ENCODE measurements around the gene DNAH12. TPM values are rescaled to one million over a fixed set of nuclear protein-coding genes. Genes with fewer than 3 reads are reported as not detected.

The DNAH12 gene
- total RNA-seq: under 0.01 and 0.28 TPM in 2 replicates

GRCh38 chr3:57544181-57545125, at the start of gene DNAH12:
TSS of gene DNAH12 (minus strand) at chr3:57544344. CDS start at chr3:57542870, 1,474 bp downstream.

GRCh38 chr3:57555738-57556458, 11.8 kb upstream of the DNAH12 start, which contains the start of gene PDE12:
TSS of gene PDE12 (plus strand) at chr3:57556274. CDS start at chr3:57556380, 106 bp downstream.

GRCh38 chr3:57292159-57292896, 251.8 kb downstream of the DNAH12 start, which contains the start of gene ASB14:
TSS of gene ASB14 (minus strand) at chr3:57292685. CDS start at chr3:57292033, 652 bp downstream.

Other genes with a start within 250 kb of the DNAH12 start
- 13.0 and 25.3 TPM in 2 replicates for gene PDE12, start 11.9 kb upstream of the DNAH12 start, total RNA-seq
- gene ARF4, start 53.0 kb upstream of the DNAH12 start, total RNA-seq: 205 and 276 TPM in 2 replicates
- 16.9 and 19.2 TPM in 2 replicates for gene DENND6A, start 148.7 kb upstream of the DNAH12 start, total RNA-seq
- 40.3 and 44.3 TPM in 2 replicates for gene SLMAP, start 212.0 kb upstream of the DNAH12 start, total RNA-seq

All from regular cardiac myocyte (primary cell).